Ammon's horn (tissue), 1 donor: ENCODE results near the gene KCNMA1.

Experiments used
- DNase-seq: peaks from one replicate; pipeline ENCODE4 v3.0.0-alpha.2; 2016; ENCODE audit warnings: low spot score

Gene KCNMA1

GRCh38 chr10:77267703-77268675 lies 369.6 kb downstream of the KCNMA1 start:
- no peak for DNase-seq

DNA sequence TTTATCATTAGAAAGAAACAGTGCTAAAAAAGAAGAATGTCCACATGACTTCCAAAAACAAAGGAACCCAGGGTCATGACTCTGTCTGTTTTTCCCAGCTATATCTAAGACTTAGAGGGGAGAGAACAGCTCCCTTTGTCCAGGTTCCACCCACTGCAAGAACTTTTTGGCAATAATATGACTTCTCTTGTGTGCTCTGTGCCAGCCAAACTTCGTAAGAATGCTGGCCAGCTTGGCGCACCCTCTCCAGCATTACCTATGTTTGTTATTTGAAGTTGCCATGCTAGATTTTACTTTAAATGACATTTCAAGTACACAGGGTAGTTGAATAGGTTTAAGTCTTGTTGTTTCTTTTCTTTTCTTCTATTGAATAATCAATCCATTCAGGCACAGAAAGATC lies 371.4 kb downstream of the KCNMA1 start:
- DNase-seq, result no peak

GRCh38 chr10:77264527-77264926 lies 373.1 kb downstream of the KCNMA1 start:
- DNase-seq, result no peak

- DNase-seq, result no peak
These were observed 373.5 kb downstream of the KCNMA1 start for GRCh38 chr10:77264107-77264506.

GRCh38 chr10:77263700-77264099 lies 373.9 kb downstream of the KCNMA1 start:
- DNase-seq, result no peak

- no peak for DNase-seq
These were observed 376.5 kb downstream of the KCNMA1 start for GRCh38 chr10:77261146-77261545.

- DNase-seq, result no peak
These were observed 378.3 kb downstream of the KCNMA1 start for GRCh38 chr10:77259171-77259874.

DNA sequence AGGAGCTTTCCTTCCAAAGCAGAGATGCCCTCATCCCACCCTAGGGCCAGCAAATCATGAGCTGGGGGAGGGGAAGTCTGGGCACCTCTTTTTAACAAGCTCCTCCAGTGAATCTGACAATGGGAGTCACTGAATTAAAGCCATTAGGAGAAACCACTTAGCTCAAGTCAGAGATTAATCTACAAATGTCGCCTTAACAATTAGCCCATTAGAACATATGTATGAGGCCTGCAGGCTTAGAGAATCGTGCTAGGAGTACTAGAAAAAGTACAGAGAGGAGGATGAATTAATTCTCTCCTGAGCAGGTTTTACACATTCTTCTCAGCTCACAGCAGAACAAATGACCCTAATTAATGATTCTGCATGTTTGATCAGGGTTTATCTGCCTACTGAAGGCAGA lies 381.3 kb downstream of the KCNMA1 start:
- DNase-seq, result no peak

DNA sequence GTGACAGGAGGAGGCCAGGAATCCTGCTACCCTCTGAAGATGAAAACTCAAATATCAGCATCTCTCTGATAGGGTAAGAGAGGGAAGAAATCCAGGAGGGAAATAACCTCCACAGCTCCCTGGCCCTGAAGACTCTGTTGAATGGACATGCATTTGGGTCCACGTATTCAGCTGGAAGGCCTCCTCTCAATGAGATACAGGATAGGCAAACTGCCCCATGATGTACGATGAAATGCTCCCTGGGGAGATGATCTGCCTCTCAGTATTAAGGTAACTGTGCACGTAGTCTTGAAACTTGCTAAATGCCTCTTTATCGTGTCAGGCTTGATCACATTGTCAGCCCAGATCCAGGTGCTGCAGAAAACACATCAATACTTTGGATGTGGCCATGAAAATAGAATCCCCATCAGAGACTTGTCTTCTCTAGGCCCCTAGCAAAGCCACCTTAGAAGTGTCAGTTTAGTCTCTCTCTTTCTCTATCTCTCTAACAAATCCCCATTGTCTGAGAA lies 384.0 kb downstream of the KCNMA1 start:
- DNase-seq, result no peak

DNA sequence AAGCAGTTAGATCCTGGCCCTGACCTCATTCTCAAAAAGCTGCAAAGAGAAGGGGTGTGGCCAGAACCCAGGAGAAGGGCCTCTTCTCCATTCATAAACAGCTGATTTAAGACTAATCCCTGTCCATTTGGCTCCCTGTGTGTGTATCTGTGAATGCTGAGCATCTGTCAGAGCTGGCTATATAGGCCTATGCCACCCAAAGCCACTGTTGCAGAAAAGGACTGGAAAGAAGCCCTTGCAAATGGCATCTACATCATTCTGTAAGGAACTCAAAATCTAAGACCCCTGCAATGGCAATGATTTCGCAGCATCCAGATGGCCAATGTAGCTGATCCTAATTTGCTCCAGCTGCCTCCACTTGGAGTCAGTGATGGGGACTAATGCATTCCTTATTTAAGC lies 384.5 kb downstream of the KCNMA1 start:
- no peak for DNase-seq

DNA sequence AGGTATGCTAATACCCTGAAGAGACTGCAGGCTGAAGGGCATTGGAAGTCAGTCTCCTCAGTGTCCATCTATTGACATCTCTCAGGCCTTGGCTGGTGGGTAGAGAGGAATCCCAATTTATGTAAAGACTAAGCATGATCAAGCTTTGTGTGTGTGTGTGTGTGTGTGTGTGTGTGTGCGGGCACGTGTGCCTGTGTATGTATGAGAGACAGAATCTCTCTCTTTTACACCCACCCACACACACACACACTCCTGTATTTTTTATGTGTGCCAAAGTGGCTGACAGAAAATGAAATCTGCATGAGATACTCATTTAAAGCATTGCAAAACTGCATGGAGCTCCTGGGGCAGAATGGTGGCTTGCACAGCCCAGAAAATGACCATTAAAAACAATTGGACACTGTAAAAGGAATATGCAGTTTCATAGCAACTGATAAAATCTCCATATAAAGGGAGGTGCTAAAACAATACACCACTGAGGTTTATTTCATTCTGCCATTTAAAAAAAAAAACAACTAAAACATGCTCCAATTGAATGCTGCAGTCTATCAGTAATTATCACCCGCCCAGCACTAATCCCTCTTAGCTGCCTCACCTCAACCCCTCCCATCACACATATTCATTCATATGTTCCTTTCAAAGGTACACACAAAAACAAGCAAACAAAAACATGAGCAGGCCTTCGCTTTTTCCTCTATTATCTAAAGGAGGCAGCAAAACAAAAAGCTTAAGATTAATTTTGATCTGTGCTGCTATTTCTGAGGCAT lies 385.0 kb downstream of the KCNMA1 start:
- DNase-seq, result no peak

GRCh38 chr10:77251297-77252013 lies 386.2 kb downstream of the KCNMA1 start:
- DNase-seq, result no peak

DNA sequence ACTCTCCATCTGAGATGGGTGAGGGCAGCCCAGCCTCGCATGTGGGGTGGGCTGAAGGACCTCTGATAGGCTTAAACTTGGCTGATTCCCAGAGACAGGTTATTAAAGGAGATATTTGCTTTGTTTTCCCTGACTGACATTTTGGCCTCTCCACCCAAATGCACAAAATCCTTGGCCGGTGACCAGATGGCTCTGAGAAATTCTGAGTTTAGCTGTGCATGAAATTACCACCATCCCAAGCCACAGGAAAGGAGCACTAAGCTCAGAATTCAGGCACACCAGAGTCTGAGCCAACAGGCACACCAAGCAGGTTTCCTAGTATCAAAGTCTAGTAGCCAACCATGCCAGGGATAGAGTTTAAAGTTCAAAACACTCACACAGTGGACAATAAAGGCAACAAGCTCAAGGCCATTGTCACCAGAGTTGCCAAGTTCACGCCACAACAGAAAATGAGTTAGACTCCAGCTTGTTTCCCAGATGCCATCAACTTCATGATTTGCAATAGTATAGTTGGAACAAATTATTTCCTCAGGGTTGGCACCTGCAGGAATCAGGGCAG lies 387.6 kb downstream of the KCNMA1 start:
- no peak for DNase-seq

DNA sequence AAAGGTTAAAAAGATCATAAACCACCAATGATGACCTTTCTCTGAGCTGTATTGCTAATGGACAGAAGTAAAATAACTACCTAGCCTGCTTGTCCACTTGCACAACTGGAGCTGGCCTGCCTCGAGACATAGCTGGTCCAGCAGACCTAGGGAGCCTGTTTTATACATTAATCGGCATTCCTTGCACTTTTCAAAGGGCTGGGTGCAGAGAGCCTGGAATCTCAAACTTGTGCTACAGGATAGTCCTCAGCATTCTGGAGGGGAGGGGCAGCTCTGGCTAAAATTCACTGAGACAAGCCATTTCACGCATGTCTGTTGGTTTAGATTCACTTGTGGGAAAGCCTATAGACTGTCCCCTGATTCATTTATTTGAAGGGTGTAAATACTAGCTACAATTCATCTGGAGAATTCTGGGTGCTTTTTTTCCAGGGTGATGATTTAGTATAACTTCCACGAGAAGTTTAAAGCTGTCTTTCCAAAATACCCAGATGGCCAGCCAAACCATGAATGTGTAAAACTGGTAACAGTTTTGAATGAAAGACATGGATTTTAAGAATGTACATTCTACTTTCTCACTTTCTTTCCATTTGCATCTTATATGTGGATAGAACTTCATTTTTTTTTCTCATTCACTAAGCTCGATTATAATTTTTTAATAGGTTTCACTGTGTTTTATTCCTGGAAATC lies 389.4 kb downstream of the KCNMA1 start:
- DNase-seq, result no peak

GRCh38 chr10:77247031-77247990 lies 390.3 kb downstream of the KCNMA1 start:
- DNase-seq, result peak; percentile 50

- peak; percentile 39 for DNase-seq
These were observed 391.7 kb downstream of the KCNMA1 start for GRCh38 chr10:77245953-77246352.

- no peak for DNase-seq
These were observed 392.9 kb downstream of the KCNMA1 start for GRCh38 chr10:77244746-77245145.

DNA sequence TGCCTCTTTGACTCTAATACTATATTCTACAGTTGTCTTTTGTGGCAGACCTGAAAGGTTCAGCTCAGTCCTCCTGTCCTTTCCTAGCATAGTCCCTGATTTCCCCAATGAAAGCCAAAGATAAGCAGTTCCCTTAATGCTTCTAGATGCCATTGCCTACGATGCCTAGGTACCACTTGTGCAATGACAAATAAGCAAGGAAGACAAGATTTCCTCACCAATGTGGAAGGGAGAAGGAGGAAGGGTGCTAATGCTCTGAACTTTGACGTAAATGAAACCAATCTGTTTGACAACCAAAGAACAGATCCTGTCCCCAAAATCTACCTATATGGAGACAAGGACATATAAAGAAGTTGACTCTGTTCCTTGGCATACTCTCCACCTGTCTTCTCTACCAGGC lies 393.3 kb downstream of the KCNMA1 start:
- DNase-seq, result no peak

- DNase-seq, result no peak
These were observed 396.3 kb downstream of the KCNMA1 start for GRCh38 chr10:77241350-77241725.
